K562 (cell line): ENCODE results near the gene VPS9D1. TPM values are rescaled to one million over a fixed set of nuclear protein-coding genes. Genes with fewer than 3 reads are reported as not detected.
"Not testable (repeated sequence)": the region's sequence is repeated elsewhere in the genome, so short reads cannot be mapped to it uniquely, and the experiment has no call there.

ENCODE experiments used
- ATAC-seq: fragments of 200-7000 bp; cut with Tn5 transposase; 3 replicates; pipeline ENCODE4 v1.9.1; 2020; ENCODE audit warnings: moderate library complexity
- BruUV-seq: library from RNA; stranded (reverse); fragments of 400-500 nt; replicated peaks from 2 replicates; lab custom pipeline; 2021; lab: Mats Ljungman, UMichigan
- CTCF ChIA-PET: fragments of 300-600 bp; formaldehyde crosslinking; extraction: SDS; loops from one replicate; lab custom pipeline; 2021; ENCODE audit warnings: low intra/inter-chr PET ratio; lab: Yijun Ruan, JAX
- POLR2A ChIA-PET: fragments of 300-600, 350-650 bp; sonication (Branson Sonifier 250); formaldehyde crosslinking; extraction: SDS; loops from one replicate; lab custom pipeline; 2021; ENCODE audit warnings: antibody characterized with exemption, inconsistent platforms; lab: Yijun Ruan, JAX
- DNase-seq, 4 experiments: peaks; one replicate each; pipeline versions ENCODE4 v3.0.0 to v3.0.0-alpha.2; 2011 to 2018; ENCODE audit warnings: low spot score in 3 of 4, mixed read lengths in 3 of 4; ENCODE audit errors: extremely low read depth in 1 of 4
- FAIRE-seq: peaks from 2 replicates; lab custom pipeline; 2011; peaks lifted over from hg19 to GRCh38; lab: Jason Lieb, UNC
- H2AFZ ChIP-seq: 2 replicates; pipeline ENCODE4 v1.6.0; 2011; ENCODE audit warnings: low read depth, low read length, control low read depth, inconsistent platforms
- H3K27ac ChIP-seq: fragments of 200-600 bp; 3 replicates; pipeline ENCODE4 v1.8.0; 2011; ENCODE audit warnings: low read depth, mild to moderate bottlenecking, control low read depth, inconsistent platforms, low read length, moderate library complexity, mixed read lengths; ENCODE audit errors: extremely low read depth
- H3K27me3 ChIP-seq, 2 experiments: fragments of 300-600 bp in 1 of 2; 2 replicates in 1 of 2; 3 replicates in 1 of 2; pipeline versions ENCODE4 v1.6.0 to v1.8.0; 2011; ENCODE audit warnings: inconsistent platforms in 2 of 2, low read length in 2 of 2, mild to moderate bottlenecking in 1 of 2, mixed read lengths in 1 of 2, moderate library complexity in 1 of 2; ENCODE audit not compliant: control insufficient read depth in 2 of 2, insufficient read depth in 2 of 2
- H3K36me3 ChIP-seq: fragments of 300-600 bp; 3 replicates; pipeline ENCODE4 v1.8.0; 2011; ENCODE audit warnings: mild to moderate bottlenecking, low read length, inconsistent platforms; ENCODE audit not compliant: control insufficient read depth, insufficient read depth
- H3K4me1 ChIP-seq, 2 experiments: fragments of 200-600 bp in 1 of 2; replicated peaks in 1 of 2; 2 replicates in 1 of 2; 3 replicates in 1 of 2; pipeline versions ENCODE4 v1.5.1 to v1.8.0; 2011; ENCODE audit warnings: inconsistent platforms in 2 of 2, low read length in 2 of 2, mild to moderate bottlenecking in 1 of 2, mixed read lengths in 1 of 2, moderate library complexity in 1 of 2; ENCODE audit not compliant: control insufficient read depth in 2 of 2, insufficient read depth in 2 of 2
- H3K4me2 ChIP-seq: 2 replicates; pipeline ENCODE4 v1.6.1; 2011; ENCODE audit warnings: low read length, control low read depth, inconsistent platforms, mixed read lengths; ENCODE audit not compliant: insufficient read depth
- H3K4me3 ChIP-seq: fragments of 200-600 bp; sonication (generic), shearing (Covaris generic); 2 replicates; pipeline ENCODE4 v1.5.1; 2016; ENCODE audit warnings: control low read depth, inconsistent platforms
- H3K79me2 ChIP-seq: fragments of 200-600 bp; 3 replicates; pipeline ENCODE4 v1.8.0; 2011; ENCODE audit warnings: low read length, inconsistent platforms; ENCODE audit not compliant: control insufficient read depth, insufficient read depth
- H3K9ac ChIP-seq, 2 experiments: 2 replicates each; pipeline versions ENCODE4 v1.6.0 to v1.6.1; 2011; ENCODE audit warnings: low read depth in 2 of 2, low read length in 2 of 2, control low read depth in 1 of 2, inconsistent platforms in 1 of 2, mild to moderate bottlenecking in 1 of 2, mixed read lengths in 1 of 2; ENCODE audit not compliant: insufficient read depth in 1 of 2
- H3K9me1 ChIP-seq: one replicate; pipeline ENCODE4 v1.6.0; 2011; ENCODE audit warnings: inconsistent platforms, mild to moderate bottlenecking, low read length, moderate library complexity; ENCODE audit not compliant: control insufficient read depth, insufficient read depth
- H3K9me3 ChIP-seq: replicated peaks from 2 replicates; pipeline ENCODE4 v1.5.1; 2011; ENCODE audit warnings: low read depth, low read length, inconsistent platforms; ENCODE audit not compliant: control insufficient read depth, insufficient read depth
- H4K20me1 ChIP-seq: replicated peaks from 2 replicates; pipeline ENCODE4 v1.6.1; 2011; ENCODE audit warnings: low read length, inconsistent platforms, mixed read lengths; ENCODE audit not compliant: control insufficient read depth, insufficient read depth
- ZKSCAN1 ChIP-seq: fragments of 150-350 bp; IDR thresholded peaks from 2 replicates; pipeline ENCODE4 v1.6.1; 2016; ENCODE audit warnings: low read depth, low read length
- ZNF121 ChIP-seq: sonication (generic); formaldehyde crosslinking; conservative IDR thresholded peaks from 2 replicates; pipeline ENCODE4 v1.8.0; 2022; ENCODE audit warnings: missing genetic modification reagents
- WGBS: fragments of 100-300 bp; shearing (Covaris generic); methylation state at CpG from one replicate; pipeline ENCODE4 v1.1.6; 2016; ENCODE audit warnings: low coverage, mixed read lengths; ENCODE audit not compliant: insufficient coverage; ENCODE audit errors: missing lambda C conversion rate; 5-methylcytosine and 5-hydroxymethylcytosine counted together
- in situ Hi-C: fragments of 300-500 bp; cut with MboI; formaldehyde crosslinking; loops from 4 replicates; pipeline ENCODE4 v1.15.0; 2018; ENCODE audit warnings: inconsistent platforms, mixed read lengths
- intact Hi-C: fragments of 100-400 bp; cut with micrococcal nuclease; formaldehyde crosslinking; loops from 2 replicates; pipeline ENCODE4 v1.14.2; 2022
- polyA plus RNA-seq, 8 experiments: library from polyadenylated mRNA; depleted of rRNA in 4 of 8; stranded (reverse) in 5 of 8; unstranded in 3 of 8; fragments of >200 nt; fragmentation: Nextera tagmentation in 2 of 8; fragmentation: Illumina TruSeq in 1 of 8; extraction: Ambion mirVana in 2 of 8; extraction: Trizol in 1 of 8; gene quantifications; 2 replicates each; pipeline versions ENCODE4 v1.2.1 to v1.2.3, GENCODE V29; 2011 to 2014; ENCODE audit warnings: inconsistent platforms in 1 of 8, missing spikeins in 1 of 8
- total RNA-seq, 7 experiments: library from RNA; depleted of rRNA in 6 of 7; stranded (reverse); fragments of >200 nt in 6 of 7; fragmentation: Illumina TruSeq in 2 of 7; extraction: Trizol in 2 of 7; gene quantifications; 2 replicates each; pipeline versions ENCODE4 v1.2.1 to v1.2.3, GENCODE V29; 2011 to 2021; ENCODE audit warnings: low replicate concordance in 1 of 7
- TF ChIP-seq, protein P1 (sequence below), 3 experiments: fragments of 200-800 bp in 1 of 3; fragments of 250-450 bp in 1 of 3; fragments of 450-650 bp in 1 of 3; sonication (Bioruptor Pico) in 1 of 3; sonication (Bioruptor generic) in 1 of 3; formaldehyde crosslinking in 1 of 3; IDR thresholded peaks; 2 replicates each; pipeline versions ENCODE4 v1.6.1 to v1.8.0; 2016 to 2022; ENCODE audit warnings: mild to moderate bottlenecking in 2 of 3, missing genetic modification characterization in 2 of 3, missing compliant biosample characterization in 1 of 3, moderate library complexity in 1 of 3
- TF ChIP-seq, protein P2 (sequence below): fragments of 250-450 bp; sonication (Bioruptor Pico); IDR thresholded peaks from 2 replicates; pipeline ENCODE4 v1.5.1; 2021; ENCODE audit warnings: mild to moderate bottlenecking
- TF ChIP-seq, protein P3 (sequence below): fragments of 250-450 bp; sonication (Bioruptor Pico); IDR thresholded peaks from 2 replicates; pipeline ENCODE4 v1.4.0; 2020; ENCODE audit warnings: borderline replicate concordance

Gene VPS9D1
- total and polyA plus RNA-seq, 9 of the 15 experiments (the other 6 are each of a cell fraction or from before 2014, with no cell fraction given), result 0.33 to 3.1 (median 1.1) TPM

GRCh38 chr16:89689621-89690020, 31.1 kb downstream of the VPS9D1 start:
- peak; percentile 59 for TF ChIP-seq ZNF121 (CRISPR knock-in tag)
- intact Hi-C loops, in situ Hi-C loops, H4K20me1 ChIP-seq, H3K27me3 ChIP-seq, H3K9ac ChIP-seq, CTCF ChIA-PET, H3K4me3 ChIP-seq, H3K4me2 ChIP-seq, FAIRE-seq, H2AFZ ChIP-seq, H3K9me3 ChIP-seq, BruUV-seq, ATAC-seq, DNase-seq, H3K9me1 ChIP-seq, H3K27ac ChIP-seq: not testable (repeated sequence)
- WGBS, result 100% methylated on average over 4 of the region's 4 CpGs
- Histone ChIP-seq H3K4me1 (peaks cover 6 to 42% of the 10 kb centered on the region in 2 experiments), H3K36me3 (peaks cover 59% of the 10 kb centered on the region; the same call in 2 of the 3 replicates), H3K79me2 (peaks cover 25% of the 10 kb centered on the region)
- POLR2A ChIA-PET, result interaction anchor here (0.7 kb wide), 1 partner anchor 16 kb away, joined by 3 read pairs; no protein-coding TSS in a partner anchor

- H3K9me3 ChIP-seq, result 0 out of 2 replicates have a peak, but pooled peaks cover 3% of the 10 kb centered on the region
- H3K4me1 ChIP-seq, result peaks cover 6 to 38% of the 10 kb centered on the region in 2 experiments
- no TSS peak for BruUV-seq
- H3K27ac ChIP-seq, result no peak overlapping the region
- ChIA-PET POLR2A (interaction anchor here (0.7 to 1.5 kb wide), 3 partner anchors 8 to 15 kb away, joined by 3 to 4 read pairs (median 3); no protein-coding TSS in a partner anchor), CTCF (no interaction called here)
- WGBS, result 98% methylated on average over 13 of the region's 13 CpGs
- no peak overlapping the region for H3K4me3 ChIP-seq
- TF ChIP-seq, protein P1, sequence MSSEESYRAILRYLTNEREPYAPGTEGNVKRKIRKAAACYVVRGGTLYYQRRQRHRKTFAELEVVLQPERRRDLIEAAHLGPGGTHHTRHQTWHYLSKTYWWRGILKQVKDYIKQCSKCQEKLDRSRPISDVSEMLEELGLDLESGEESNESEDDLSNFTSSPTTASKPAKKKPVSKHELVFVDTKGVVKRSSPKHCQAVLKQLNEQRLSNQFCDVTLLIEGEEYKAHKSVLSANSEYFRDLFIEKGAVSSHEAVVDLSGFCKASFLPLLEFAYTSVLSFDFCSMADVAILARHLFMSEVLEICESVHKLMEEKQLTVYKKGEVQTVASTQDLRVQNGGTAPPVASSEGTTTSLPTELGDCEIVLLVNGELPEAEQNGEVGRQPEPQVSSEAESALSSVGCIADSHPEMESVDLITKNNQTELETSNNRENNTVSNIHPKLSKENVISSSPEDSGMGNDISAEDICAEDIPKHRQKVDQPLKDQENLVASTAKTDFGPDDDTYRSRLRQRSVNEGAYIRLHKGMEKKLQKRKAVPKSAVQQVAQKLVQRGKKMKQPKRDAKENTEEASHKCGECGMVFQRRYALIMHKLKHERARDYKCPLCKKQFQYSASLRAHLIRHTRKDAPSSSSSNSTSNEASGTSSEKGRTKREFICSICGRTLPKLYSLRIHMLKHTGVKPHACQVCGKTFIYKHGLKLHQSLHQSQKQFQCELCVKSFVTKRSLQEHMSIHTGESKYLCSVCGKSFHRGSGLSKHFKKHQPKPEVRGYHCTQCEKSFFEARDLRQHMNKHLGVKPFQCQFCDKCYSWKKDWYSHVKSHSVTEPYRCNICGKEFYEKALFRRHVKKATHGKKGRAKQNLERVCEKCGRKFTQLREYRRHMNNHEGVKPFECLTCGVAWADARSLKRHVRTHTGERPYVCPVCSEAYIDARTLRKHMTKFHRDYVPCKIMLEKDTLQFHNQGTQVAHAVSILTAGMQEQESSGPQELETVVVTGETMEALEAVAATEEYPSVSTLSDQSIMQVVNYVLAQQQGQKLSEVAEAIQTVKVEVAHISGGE (CRISPR knock-in tag; IDR thresholded peaks at IDR 0.05), result peak in 1 of 3 experiments; percentile 21; a peak in 1 of 6 replicates
- no peak for TF ChIP-seq ZKSCAN1
- TF ChIP-seq, protein P2, sequence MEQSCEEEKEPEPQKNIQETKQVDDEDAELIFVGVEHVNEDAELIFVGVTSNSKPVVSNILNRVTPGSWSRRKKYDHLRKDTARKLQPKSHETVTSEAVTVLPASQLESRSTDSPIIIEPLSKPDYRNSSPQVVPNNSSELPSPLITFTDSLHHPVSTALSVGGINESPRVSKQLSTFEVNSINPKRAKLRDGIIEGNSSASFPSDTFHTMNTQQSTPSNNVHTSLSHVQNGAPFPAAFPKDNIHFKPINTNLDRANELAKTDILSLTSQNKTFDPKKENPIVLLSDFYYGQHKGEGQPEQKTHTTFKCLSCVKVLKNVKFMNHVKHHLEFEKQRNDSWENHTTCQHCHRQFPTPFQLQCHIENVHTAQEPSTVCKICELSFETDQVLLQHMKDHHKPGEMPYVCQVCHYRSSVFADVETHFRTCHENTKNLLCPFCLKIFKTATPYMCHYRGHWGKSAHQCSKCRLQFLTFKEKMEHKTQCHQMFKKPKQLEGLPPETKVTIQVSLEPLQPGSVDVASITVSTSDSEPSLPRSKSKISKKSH (CRISPR knock-in tag), result no peak
- TF ChIP-seq, protein P3, sequence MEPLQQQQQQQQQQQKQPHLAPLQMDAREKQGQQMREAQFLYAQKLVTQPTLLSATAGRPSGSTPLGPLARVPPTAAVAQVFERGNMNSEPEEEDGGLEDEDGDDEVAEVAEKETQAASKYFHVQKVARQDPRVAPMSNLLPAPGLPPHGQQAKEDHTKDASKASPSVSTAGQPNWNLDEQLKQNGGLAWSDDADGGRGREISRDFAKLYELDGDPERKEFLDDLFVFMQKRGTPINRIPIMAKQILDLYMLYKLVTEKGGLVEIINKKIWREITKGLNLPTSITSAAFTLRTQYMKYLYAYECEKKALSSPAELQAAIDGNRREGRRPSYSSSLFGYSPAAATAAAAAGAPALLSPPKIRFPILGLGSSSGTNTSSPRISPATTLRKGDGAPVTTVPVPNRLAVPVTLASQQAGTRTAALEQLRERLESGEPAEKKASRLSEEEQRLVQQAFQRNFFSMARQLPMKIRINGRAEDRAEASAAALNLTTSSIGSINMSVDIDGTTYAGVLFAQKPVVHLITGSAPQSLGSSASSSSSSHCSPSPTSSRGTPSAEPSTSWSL, result no peak
- ATAC-seq (no peak), FAIRE-seq (no peak), DNase-seq (no peak)
- no peaks in the 10 kb centered on the region for H3K9me1 ChIP-seq
- H3K27me3 ChIP-seq, result no peaks in the 10 kb centered on the region
- intact Hi-C loops, result no loop called here
- H3K36me3 ChIP-seq, result peaks cover 55% of the 10 kb centered on the region; the same call in 2 of the 3 replicates
- in situ Hi-C loops, result no loop called here
- H3K79me2 ChIP-seq, result peaks cover 25% of the 10 kb centered on the region
- H2AFZ ChIP-seq, result no peak overlapping the region
- peak overlapping the region in 1 of 2 experiments; percentile 83; a peak in 2 of 4 replicates for H3K9ac ChIP-seq
- H3K4me2 ChIP-seq, result no peak overlapping the region
- H4K20me1 ChIP-seq, result 0 out of 2 replicates have a peak, but pooled peaks cover 7% of the 10 kb centered on the region
These were observed 31.6 kb downstream of the VPS9D1 start for GRCh38 chr16:89689142-89689541.
